PC-3 (cell line): ENCODE measurements around the gene IGFALS.

Source experiments
- EZH2 ChIP-seq: fragments of 300-600 bp; sonication (generic); IDR thresholded peaks from one replicate; pipeline ENCODE4 v1.6.1; 2017; ENCODE audit warnings: antibody characterized with exemption, mild to moderate bottlenecking, low read length; ENCODE audit not compliant: unreplicated experiment
- EZH2phosphoT487 ChIP-seq: fragments of 300-600 bp; sonication (generic); IDR thresholded peaks from 2 replicates; pipeline ENCODE4 v1.6.1; 2018; ENCODE audit warnings: mild to moderate bottlenecking, antibody characterized with exemption, low read length, borderline replicate concordance
- TF ChIP-seq, protein P1 (sequence below): fragments of 300-600 bp; sonication (generic); conservative IDR thresholded peaks from 2 replicates; pipeline ENCODE4 v1.5.1; 2017; ENCODE audit warnings: antibody characterized with exemption, low read depth, mild to moderate bottlenecking, low read length

DNA sequence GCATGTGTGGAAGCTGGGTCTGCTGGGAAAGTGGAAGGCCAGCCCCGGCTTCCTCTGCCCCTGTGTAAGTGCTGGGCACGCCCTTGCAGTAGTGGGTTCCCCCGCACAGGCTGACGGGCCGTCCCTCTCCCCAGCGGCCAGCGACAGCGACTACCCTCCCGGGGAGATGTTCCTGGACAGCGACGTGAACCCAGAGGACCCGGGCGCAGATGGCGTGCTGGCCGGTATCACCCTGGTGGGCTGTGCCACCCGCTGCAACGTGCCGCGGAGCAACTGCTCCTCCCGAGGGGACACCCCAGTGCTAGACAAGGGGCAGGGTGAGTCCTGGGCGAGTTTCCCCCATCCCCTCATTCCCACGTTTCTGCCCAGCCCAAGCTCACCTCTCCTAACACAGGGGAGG, 27.7 kb downstream of the IGFALS start:
- TF ChIP-seq, protein P1, sequence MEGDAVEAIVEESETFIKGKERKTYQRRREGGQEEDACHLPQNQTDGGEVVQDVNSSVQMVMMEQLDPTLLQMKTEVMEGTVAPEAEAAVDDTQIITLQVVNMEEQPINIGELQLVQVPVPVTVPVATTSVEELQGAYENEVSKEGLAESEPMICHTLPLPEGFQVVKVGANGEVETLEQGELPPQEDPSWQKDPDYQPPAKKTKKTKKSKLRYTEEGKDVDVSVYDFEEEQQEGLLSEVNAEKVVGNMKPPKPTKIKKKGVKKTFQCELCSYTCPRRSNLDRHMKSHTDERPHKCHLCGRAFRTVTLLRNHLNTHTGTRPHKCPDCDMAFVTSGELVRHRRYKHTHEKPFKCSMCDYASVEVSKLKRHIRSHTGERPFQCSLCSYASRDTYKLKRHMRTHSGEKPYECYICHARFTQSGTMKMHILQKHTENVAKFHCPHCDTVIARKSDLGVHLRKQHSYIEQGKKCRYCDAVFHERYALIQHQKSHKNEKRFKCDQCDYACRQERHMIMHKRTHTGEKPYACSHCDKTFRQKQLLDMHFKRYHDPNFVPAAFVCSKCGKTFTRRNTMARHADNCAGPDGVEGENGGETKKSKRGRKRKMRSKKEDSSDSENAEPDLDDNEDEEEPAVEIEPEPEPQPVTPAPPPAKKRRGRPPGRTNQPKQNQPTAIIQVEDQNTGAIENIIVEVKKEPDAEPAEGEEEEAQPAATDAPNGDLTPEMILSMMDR, result no peak
- TF ChIP-seq EZH2 (no peak), EZH2phosphoT487 (no peak)
